ENCODE results near the gene CCDC188. TPM values are rescaled to one million over a fixed set of nuclear protein-coding genes. Genes with fewer than 3 reads are reported as not detected.

Gene CCDC188
- total and polyA plus RNA-seq, 9 of the 15 experiments (the other 6 are each of a cell fraction or from before 2014, with no cell fraction given): not detected

DNA sequence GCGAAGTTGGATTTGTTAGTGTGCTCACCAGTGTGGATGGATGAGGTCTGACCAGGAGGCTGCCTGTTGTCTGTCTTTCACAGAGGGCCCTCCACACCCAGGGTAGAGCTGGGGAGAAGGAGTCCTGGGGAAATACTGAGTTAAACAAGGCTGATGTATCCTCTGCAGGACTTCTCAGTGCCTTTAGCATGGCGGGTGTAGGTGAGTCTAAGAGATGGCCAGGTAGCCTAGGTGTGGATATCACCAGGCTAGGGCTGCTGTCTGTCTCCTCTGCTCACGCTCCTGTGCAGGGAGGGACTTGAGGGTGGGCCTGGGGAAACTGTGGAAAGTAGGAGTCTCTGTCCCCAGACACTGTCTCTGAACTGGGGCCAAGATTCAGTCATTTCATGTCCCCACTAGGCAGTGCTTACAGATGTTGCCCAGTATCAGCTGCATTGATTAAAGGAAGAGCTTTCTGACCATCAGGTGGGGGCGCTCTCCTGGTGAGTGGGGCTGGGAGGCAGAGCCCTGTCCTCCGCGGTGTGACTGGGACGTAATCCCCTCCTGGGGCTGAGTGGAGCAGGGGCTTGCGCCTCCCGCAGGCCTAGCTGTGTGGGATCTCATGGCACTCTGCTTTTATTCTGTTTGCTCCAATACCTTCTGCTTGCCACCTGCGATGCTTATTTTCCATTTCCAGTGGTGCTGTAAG, 35.5 kb upstream of the CCDC188 start (continued):
- TF ChIP-seq, protein P1, sequence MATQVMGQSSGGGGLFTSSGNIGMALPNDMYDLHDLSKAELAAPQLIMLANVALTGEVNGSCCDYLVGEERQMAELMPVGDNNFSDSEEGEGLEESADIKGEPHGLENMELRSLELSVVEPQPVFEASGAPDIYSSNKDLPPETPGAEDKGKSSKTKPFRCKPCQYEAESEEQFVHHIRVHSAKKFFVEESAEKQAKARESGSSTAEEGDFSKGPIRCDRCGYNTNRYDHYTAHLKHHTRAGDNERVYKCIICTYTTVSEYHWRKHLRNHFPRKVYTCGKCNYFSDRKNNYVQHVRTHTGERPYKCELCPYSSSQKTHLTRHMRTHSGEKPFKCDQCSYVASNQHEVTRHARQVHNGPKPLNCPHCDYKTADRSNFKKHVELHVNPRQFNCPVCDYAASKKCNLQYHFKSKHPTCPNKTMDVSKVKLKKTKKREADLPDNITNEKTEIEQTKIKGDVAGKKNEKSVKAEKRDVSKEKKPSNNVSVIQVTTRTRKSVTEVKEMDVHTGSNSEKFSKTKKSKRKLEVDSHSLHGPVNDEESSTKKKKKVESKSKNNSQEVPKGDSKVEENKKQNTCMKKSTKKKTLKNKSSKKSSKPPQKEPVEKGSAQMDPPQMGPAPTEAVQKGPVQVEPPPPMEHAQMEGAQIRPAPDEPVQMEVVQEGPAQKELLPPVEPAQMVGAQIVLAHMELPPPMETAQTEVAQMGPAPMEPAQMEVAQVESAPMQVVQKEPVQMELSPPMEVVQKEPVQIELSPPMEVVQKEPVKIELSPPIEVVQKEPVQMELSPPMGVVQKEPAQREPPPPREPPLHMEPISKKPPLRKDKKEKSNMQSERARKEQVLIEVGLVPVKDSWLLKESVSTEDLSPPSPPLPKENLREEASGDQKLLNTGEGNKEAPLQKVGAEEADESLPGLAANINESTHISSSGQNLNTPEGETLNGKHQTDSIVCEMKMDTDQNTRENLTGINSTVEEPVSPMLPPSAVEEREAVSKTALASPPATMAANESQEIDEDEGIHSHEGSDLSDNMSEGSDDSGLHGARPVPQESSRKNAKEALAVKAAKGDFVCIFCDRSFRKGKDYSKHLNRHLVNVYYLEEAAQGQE (IDR thresholded peaks at IDR 0.05; ENCODE audit: borderline replicate concordance): peak; percentile 50; the same call in 1 of the 2 replicates
- TF ChIP-seq, protein P1 (CRISPR knock-in tag; IDR thresholded peaks at IDR 0.05; ENCODE audit: low read depth): no peak
- TF ChIP-seq, protein P2, sequence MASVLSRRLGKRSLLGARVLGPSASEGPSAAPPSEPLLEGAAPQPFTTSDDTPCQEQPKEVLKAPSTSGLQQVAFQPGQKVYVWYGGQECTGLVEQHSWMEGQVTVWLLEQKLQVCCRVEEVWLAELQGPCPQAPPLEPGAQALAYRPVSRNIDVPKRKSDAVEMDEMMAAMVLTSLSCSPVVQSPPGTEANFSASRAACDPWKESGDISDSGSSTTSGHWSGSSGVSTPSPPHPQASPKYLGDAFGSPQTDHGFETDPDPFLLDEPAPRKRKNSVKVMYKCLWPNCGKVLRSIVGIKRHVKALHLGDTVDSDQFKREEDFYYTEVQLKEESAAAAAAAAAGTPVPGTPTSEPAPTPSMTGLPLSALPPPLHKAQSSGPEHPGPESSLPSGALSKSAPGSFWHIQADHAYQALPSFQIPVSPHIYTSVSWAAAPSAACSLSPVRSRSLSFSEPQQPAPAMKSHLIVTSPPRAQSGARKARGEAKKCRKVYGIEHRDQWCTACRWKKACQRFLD (CRISPR knock-in tag; IDR thresholded peaks at IDR 0.05): no peak
- TF ChIP-seq, protein P3, sequence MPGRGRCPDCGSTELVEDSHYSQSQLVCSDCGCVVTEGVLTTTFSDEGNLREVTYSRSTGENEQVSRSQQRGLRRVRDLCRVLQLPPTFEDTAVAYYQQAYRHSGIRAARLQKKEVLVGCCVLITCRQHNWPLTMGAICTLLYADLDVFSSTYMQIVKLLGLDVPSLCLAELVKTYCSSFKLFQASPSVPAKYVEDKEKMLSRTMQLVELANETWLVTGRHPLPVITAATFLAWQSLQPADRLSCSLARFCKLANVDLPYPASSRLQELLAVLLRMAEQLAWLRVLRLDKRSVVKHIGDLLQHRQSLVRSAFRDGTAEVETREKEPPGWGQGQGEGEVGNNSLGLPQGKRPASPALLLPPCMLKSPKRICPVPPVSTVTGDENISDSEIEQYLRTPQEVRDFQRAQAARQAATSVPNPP (IDR thresholded peaks at IDR 0.05; ENCODE audit: borderline replicate concordance, insufficient read depth, insufficient read length): no peak
- TF ChIP-seq ZNF140 (CRISPR knock-in tag; IDR thresholded peaks at IDR 0.05) (no peak), ASH1L (IDR thresholded peaks at IDR 0.05; ENCODE audit: borderline replicate concordance, low read depth, partially characterized antibody) (no peak), GTF2F1 (IDR thresholded peaks at IDR 0.05; ENCODE audit: low read depth, low read length) (no peak), SMARCB1 (IDR thresholded peaks at IDR 0.05; ENCODE audit: insufficient read length, low read depth) (no peak), NFATC3 (IDR thresholded peaks at IDR 0.05) (no peak), SIRT6 (IDR thresholded peaks at IDR 0.05; ENCODE audit: low read depth, low read length) (no peak), TSC22D4 (tag; IDR thresholded peaks at IDR 0.05) (no peak), RBM17 (IDR thresholded peaks at IDR 0.05; ENCODE audit: borderline replicate concordance, low read depth, low read length) (no peak), ZNF282 (CRISPR knock-in tag; IDR thresholded peaks at IDR 0.05) (no peak; the same call in 1 of the 2 replicates), HCFC1 (IDR thresholded peaks at IDR 0.05; ENCODE audit: low read depth, low read length) (0 out of 2 replicates have a peak, but pooled peaks have one; percentile 20), GATAD2B (IDR thresholded peaks at IDR 0.05; ENCODE audit: borderline replicate concordance) (no peak)
- TF ChIP-seq, protein P4, sequence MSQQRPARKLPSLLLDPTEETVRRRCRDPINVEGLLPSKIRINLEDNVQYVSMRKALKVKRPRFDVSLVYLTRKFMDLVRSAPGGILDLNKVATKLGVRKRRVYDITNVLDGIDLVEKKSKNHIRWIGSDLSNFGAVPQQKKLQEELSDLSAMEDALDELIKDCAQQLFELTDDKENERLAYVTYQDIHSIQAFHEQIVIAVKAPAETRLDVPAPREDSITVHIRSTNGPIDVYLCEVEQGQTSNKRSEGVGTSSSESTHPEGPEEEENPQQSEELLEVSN (IDR thresholded peaks at IDR 0.05; ENCODE audit: borderline replicate concordance in 1 of 2, extremely low read depth in 1 of 2, insufficient read depth in 1 of 2, insufficient read length in 1 of 2, low read depth in 1 of 2, low read length in 1 of 2, poor library complexity in 1 of 2, severe bottlenecking in 1 of 2): no peak
